HFFc6 (cell line): Measurements from ENCODE around the gene PPP2R5C. TPM values are rescaled to one million over a fixed set of nuclear protein-coding genes. Genes with fewer than 3 reads are reported as not detected.

ENCODE experiments used
- DNase-seq: peaks from one replicate; pipeline ENCODE4 v3.0.0-alpha.2; 2018
- H3K27ac Mint-ChIP-seq: 2 replicates; pipeline ENCODE4 v1.8.0; 2020; ENCODE audit warnings: mild to moderate bottlenecking, mixed read lengths
- H3K27me3 Mint-ChIP-seq: 2 replicates; pipeline ENCODE4 v1.8.0; 2021; ENCODE audit warnings: mild to moderate bottlenecking, moderate library complexity, mixed read lengths; ENCODE audit not compliant: insufficient read depth
- H3K36me3 Mint-ChIP-seq: 2 replicates; pipeline ENCODE4 v1.8.0; 2021; ENCODE audit warnings: low read depth, mixed read lengths
- H3K4me1 Mint-ChIP-seq: 2 replicates; pipeline ENCODE4 v1.8.0; 2020; ENCODE audit warnings: low read depth, mixed read lengths
- H3K4me3 Mint-ChIP-seq: 2 replicates; pipeline ENCODE4 v1.8.0; 2020; ENCODE audit warnings: mild to moderate bottlenecking, moderate library complexity, mixed read lengths
- H3K9me3 Mint-ChIP-seq: 2 replicates; pipeline ENCODE4 v1.8.0; 2020; ENCODE audit warnings: mild to moderate bottlenecking, mixed read lengths
- total RNA-seq, 6 experiments: library from RNA; stranded (reverse); fragmentation: NEBNext Ultra II Directional; extraction: Animal tissue kit (Norgen Biotek cat#: 25700); gene quantifications; 2 replicates in 1 of 6; 3 replicates in 5 of 6; pipeline ENCODE4 v1.2.3, GENCODE V29; 2021
- TF ChIP-seq, protein P1 (sequence below): fragments of 200-600 bp; sonication (generic); IDR thresholded peaks from 2 replicates; pipeline ENCODE4 v1.5.0; 2021; ENCODE audit warnings: antibody characterized with exemption, mild to moderate bottlenecking

Gene PPP2R5C
- total RNA-seq, 6 experiments from 2014 or later, result 108 to 128 (median 122) TPM

DNA sequence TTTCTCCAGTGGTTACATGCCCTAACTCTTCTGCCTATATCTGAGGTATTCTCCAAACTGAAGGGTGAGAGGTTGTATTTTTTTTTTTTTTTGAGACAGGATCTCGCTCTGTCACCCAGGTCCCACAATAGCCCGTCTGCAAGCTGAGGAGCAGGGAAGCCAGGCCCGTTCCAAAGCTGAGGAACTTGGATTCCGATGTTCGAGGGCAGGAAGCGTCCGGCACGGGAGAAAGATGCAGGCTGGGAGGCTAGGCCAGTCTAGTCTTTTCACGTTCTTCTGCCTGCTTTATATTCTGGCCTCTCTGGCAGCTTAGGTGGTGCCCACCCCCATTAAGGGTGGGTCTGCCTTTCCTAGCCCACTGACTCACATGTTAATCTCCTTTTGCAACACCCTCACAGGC, 135.8 kb downstream of the PPP2R5C start:
- TF ChIP-seq, protein P1, sequence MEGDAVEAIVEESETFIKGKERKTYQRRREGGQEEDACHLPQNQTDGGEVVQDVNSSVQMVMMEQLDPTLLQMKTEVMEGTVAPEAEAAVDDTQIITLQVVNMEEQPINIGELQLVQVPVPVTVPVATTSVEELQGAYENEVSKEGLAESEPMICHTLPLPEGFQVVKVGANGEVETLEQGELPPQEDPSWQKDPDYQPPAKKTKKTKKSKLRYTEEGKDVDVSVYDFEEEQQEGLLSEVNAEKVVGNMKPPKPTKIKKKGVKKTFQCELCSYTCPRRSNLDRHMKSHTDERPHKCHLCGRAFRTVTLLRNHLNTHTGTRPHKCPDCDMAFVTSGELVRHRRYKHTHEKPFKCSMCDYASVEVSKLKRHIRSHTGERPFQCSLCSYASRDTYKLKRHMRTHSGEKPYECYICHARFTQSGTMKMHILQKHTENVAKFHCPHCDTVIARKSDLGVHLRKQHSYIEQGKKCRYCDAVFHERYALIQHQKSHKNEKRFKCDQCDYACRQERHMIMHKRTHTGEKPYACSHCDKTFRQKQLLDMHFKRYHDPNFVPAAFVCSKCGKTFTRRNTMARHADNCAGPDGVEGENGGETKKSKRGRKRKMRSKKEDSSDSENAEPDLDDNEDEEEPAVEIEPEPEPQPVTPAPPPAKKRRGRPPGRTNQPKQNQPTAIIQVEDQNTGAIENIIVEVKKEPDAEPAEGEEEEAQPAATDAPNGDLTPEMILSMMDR, result no peak
- no peaks in the 10 kb centered on the region for H3K27me3 Mint-ChIP-seq
- DNase-seq, result no peak
- no peaks in the 10 kb centered on the region for H3K9me3 Mint-ChIP-seq
- no peaks in the 10 kb centered on the region for H3K4me1 Mint-ChIP-seq
- peaks cover 26% of the 10 kb centered on the region for H3K36me3 Mint-ChIP-seq
- H3K4me3 Mint-ChIP-seq, result no peak overlapping the region
- H3K27ac Mint-ChIP-seq, result peak overlapping the region; percentile 40; the same call in 1 of the 2 replicates

DNA sequence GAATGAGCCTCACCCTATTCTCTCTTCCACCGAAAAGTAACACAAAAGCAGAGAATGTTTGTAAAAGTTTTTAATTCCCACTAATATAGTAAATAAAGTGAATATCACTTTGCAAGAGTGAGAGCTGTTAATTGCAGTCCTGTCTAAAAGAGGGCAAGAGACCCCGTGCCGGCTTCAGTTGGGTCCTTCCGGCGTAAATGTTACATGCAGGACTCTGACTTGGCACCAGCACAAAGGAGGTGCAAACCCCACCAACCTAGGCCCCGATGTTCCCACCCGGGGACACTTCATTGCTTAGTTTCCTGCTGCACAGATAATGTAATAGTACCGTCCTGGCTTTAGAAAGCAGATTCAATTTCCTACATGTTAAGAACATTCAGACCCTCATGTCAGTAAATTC, 136.9 kb downstream of the PPP2R5C start:
- Mint-ChIP-seq H3K4me1 (no peaks in the 10 kb centered on the region), H3K27me3 (no peaks in the 10 kb centered on the region), H3K9me3 (no peaks in the 10 kb centered on the region), H3K36me3 (peaks cover 31% of the 10 kb centered on the region), H3K27ac (no peak overlapping the region), H3K4me3 (no peak overlapping the region)
- TF ChIP-seq, protein P1, result no peak
- no peak for DNase-seq

DNA sequence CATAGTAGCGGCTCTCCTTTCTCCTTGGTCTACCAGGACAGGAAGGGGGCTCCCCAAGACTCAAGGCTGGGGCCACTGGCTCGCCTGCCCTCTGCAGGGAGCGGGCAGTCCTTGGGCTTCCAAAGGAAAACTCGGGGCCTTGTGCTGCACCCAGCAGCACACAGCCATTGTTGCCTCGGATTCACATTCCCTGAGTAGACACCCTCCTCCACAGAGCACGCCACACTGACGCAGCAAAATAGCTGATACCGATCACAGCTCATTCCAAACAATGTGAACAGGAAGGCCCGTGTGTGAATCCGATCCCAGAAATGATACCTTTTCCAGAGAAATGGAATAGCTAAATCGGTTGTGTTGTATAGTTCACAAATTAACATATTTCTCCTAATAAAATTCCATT, 137.8 kb downstream of the PPP2R5C start:
- no peaks in the 10 kb centered on the region for H3K9me3 Mint-ChIP-seq
- TF ChIP-seq, protein P1, result no peak
- H3K27ac Mint-ChIP-seq, result no peak overlapping the region
- no peaks in the 10 kb centered on the region for H3K27me3 Mint-ChIP-seq
- H3K4me1 Mint-ChIP-seq, result no peaks in the 10 kb centered on the region
- DNase-seq, result no peak
- H3K4me3 Mint-ChIP-seq, result no peak overlapping the region
- H3K36me3 Mint-ChIP-seq, result peaks cover 31% of the 10 kb centered on the region

DNA sequence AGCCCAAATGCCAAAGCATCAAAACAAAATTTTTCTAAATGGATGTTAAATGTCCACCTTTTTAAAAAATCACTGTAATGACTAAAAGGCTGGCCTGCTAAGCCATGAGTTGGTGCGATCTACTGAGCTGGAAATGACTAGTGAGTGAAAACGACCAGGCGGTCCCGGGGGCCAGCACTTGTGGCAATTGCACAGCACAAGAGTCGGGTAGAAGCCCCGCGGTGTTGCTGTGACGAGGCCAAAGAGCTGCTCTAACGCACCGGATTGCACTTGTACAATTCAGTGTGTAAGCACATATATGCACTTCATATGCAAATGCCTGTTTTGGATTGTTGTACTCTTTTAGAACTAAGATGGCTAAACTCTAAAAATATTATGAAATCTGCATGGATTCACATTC, 138.7 kb downstream of the PPP2R5C start:
- Mint-ChIP-seq H3K36me3 (peaks cover 31% of the 10 kb centered on the region), H3K4me1 (no peaks in the 10 kb centered on the region), H3K9me3 (no peaks in the 10 kb centered on the region), H3K27me3 (no peaks in the 10 kb centered on the region), H3K27ac (no peak overlapping the region), H3K4me3 (no peak overlapping the region)
- TF ChIP-seq, protein P1, result no peak
- DNase-seq, result no peak

DNA sequence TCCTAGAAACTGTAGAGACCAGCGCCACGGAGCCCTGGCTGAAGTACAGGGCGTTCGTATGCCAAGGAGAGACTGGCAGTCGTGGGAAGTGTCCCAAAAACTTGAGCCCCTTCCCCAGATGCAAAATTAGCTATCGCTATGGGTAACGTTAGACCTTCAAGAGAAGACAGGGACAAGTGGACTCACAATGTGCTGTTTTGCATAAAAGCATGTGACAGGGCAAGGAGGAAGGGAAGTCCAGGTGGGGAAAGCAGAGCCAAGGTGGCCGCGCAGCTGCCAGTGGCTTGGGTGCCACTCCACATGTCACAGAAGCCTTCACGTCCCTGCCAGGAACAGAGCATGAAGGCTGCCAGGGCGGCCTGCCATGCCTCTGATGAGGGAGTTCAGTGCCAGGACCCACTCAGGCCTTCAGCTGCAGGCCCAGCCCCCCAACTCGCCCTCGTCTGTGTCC, 141.6 kb downstream of the PPP2R5C start:
- Mint-ChIP-seq H3K27me3 (no peaks in the 10 kb centered on the region), H3K36me3 (peaks cover 29% of the 10 kb centered on the region), H3K27ac (no peak overlapping the region), H3K4me3 (no peak overlapping the region), H3K4me1 (no peaks in the 10 kb centered on the region), H3K9me3 (no peaks in the 10 kb centered on the region)
- DNase-seq, result no peak
- TF ChIP-seq, protein P1, result no peak

DNA sequence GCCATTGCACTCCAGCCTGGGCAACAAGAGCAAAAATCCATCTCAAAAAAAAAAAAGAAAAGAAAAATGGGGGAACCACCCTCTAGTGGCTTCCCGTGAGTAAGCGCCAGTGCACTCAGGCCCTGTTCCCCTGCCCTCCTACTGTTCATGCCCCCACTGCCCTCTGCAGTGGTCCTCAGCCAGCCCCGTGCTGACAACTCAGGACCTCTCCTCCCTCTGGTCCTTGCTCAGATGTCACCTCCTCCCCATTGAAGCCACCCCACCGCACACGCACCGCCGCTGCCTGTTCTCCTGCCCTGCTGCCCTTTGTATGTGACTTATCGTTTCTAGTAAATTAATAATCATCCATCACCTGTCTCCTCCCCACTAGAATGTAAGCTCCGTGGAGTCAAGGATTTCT, 144.1 kb downstream of the PPP2R5C start:
- H3K27me3 Mint-ChIP-seq, result no peaks in the 10 kb centered on the region; the same call in 1 of the 2 replicates
- H3K9me3 Mint-ChIP-seq, result no peaks in the 10 kb centered on the region
- no peak overlapping the region for H3K4me3 Mint-ChIP-seq
- no peak overlapping the region for H3K27ac Mint-ChIP-seq
- peaks cover 28% of the 10 kb centered on the region for H3K36me3 Mint-ChIP-seq
- no peak for DNase-seq
- TF ChIP-seq, protein P1, result 0 out of 2 replicates have a peak, but pooled peaks have one; percentile 14
- no peaks in the 10 kb centered on the region for H3K4me1 Mint-ChIP-seq
